ENCODE results near the gene YLPM1. TPM values are rescaled to one million over a fixed set of nuclear protein-coding genes. Genes with fewer than 3 reads are reported as not detected.
"Not testable (repeated sequence)": the region's sequence is repeated elsewhere in the genome, so short reads cannot be mapped to it uniquely, and the experiment has no call there.

Gene YLPM1, protein sequence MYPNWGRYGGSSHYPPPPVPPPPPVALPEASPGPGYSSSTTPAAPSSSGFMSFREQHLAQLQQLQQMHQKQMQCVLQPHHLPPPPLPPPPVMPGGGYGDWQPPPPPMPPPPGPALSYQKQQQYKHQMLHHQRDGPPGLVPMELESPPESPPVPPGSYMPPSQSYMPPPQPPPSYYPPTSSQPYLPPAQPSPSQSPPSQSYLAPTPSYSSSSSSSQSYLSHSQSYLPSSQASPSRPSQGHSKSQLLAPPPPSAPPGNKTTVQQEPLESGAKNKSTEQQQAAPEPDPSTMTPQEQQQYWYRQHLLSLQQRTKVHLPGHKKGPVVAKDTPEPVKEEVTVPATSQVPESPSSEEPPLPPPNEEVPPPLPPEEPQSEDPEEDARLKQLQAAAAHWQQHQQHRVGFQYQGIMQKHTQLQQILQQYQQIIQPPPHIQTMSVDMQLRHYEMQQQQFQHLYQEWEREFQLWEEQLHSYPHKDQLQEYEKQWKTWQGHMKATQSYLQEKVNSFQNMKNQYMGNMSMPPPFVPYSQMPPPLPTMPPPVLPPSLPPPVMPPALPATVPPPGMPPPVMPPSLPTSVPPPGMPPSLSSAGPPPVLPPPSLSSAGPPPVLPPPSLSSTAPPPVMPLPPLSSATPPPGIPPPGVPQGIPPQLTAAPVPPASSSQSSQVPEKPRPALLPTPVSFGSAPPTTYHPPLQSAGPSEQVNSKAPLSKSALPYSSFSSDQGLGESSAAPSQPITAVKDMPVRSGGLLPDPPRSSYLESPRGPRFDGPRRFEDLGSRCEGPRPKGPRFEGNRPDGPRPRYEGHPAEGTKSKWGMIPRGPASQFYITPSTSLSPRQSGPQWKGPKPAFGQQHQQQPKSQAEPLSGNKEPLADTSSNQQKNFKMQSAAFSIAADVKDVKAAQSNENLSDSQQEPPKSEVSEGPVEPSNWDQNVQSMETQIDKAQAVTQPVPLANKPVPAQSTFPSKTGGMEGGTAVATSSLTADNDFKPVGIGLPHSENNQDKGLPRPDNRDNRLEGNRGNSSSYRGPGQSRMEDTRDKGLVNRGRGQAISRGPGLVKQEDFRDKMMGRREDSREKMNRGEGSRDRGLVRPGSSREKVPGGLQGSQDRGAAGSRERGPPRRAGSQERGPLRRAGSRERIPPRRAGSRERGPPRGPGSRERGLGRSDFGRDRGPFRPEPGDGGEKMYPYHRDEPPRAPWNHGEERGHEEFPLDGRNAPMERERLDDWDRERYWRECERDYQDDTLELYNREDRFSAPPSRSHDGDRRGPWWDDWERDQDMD (N-terminal part only)
- 22.5 and 28.7 TPM in 2 replicates for total RNA-seq

DNA sequence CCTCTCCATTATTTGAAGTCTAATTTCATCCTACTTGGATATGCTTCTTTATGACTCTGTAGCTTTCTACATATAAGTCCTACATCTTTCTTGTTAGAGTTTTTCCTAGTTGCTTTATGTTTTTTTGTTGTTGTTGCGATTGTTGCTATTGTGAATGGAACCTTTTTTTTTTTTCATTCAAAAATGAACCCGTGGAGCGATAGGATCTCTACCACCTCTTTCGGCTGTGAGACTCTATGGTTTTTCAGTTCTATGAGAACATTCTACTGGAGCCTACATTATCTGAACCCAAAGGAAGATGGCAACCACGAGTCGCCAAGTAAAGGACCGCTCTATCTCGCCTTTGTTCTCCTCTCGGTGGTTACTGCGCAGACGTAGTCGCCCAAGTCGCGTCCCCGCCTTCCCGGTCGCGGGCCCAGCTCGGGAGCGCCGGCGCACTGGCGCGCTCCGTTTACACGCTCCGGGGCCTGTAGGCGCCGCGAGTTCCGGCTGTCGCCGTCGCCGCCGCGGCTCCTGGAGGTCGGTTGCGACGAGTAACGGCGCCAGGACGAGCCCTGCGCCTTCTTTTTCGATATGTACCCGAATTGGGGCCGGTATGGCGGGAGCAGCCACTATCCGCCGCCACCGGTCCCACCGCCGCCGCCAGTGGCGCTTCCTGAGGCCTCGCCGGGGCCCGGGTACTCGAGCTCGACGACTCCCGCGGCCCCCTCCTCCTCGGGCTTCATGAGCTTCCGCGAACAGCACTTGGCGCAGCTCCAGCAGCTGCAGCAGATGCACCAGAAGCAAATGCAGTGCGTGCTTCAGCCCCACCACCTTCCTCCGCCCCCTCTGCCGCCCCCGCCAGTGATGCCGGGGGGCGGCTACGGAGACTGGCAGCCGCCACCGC lies at the start of gene YLPM1:
TSS of gene YLPM1 (plus strand) at position 400 of the 886 bp plus-strand sequence. CDS start at position 574, 174 bp downstream.
- DNase-seq (ENCODE audit: low read depth, low spot score): peak; percentile 94

DNA sequence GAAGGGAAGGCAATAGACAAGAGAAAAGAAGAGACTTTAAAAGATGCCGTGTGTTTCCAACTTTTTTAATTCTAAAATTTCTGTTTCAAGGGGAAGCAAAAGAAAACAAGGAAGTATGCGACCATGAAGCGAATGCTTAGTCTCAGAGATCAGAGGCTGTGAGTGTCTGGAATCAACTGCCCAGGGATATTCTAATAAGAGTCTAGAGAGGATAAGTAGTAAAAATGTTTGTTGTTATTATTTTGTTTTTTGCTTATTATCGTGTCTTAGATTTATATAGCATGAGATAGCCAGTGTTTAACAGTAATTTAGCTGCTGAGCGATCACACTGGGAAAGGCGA lies 49.8 kb upstream of the YLPM1 start:
- DNase-seq (ENCODE audit: low read depth, low spot score): no peak

DNA sequence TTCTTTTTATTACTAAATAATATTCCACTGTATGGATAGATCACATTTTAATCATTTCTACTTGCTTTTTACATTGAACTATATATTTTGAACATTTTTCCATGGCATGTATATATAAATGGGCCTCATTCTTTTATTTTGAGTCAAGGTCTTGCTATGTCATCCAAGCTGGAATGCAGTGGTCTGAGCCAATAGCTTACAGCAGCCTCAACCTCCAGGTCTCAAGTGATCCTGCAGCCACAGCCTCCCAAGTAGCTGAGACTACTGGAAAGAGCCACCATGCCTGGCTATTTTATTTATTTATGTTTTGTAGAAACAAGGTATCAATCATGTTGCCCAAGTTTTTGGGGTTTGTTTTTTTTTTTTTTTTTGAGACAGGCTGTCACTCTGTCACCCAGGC lies 42.6 kb upstream of the YLPM1 start:
- no peak for DNase-seq (ENCODE audit: low read depth, low spot score)

DNA sequence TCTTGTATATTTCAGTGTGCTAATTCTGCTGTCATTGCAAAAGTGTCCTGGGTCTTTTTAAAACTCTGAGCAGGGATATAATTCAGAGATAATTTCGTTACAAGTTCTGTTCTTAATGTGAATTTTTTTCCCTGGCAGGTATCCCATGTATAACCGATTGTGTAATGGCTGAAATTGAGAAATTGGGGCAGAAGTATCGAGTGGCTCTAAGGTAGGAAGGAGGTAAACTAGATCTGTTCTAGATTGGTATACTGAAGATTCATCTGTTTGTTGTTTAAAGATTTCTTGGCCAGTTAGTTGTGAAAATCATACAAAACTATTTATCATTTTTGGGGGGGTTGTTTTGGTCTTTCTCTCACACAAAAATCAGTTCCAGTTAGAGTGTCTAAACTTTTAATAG lies 40.0 kb upstream of the YLPM1 start:
- DNase-seq (ENCODE audit: low read depth, low spot score): no peak

DNA sequence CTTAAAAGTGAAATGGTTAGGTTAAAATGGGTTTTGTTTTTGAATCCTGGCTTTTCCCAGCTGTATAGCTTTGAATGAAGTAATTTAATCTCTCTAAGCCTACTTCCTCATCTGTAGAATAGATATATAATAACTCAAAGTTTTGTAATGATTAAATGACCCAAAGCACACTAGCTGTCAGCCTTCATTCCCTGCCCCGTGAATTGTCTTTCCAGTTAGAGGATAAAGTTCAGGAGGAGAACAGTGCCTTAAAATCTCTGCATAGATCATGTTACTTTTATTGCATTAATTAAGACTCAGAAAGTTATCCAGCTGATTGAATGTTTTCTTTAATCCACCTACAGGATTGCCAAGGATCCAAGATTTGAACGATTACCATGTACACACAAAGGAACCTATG lies 30.7 kb upstream of the YLPM1 start:
- DNase-seq (ENCODE audit: low read depth, low spot score): no peak

DNA sequence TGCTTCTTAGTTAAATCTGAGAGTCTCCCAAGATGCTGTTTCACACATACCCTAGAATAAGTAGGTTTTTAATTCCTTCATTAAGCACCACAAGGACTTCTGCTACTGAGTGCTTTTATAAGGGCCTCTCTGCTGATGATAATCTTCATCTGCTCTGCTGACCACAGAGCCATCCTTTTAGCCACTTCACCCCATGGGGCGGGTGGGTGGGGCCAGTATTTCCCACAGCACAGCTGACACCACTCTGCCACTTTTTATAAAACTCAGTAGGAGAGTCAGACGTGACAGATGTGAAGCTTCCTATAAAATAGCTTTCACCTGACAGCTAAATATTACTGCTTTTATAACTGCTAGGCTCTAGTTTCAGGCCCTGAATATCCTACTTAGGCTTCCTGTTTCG lies 29.9 kb upstream of the YLPM1 start:
- DNase-seq (ENCODE audit: low read depth, low spot score): no peak

DNA sequence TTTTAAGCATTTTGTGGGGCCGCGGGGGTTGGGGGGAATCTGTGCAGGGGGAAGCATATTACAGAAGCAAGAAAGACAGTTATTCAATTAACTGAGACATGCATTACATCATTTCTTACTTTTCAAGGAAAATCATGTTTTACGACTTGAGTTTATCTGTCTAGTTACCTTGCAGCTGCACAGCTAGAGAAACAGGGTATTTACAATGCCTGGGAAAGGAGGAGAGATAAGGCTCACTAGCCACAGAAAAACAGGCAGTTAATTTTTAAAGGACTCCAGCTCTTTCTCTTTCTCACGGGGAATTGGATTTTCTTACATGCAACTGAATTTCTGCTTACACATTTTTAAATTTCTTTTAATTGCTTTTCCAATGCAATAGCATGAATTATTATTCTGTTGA lies 28.0 kb upstream of the YLPM1 start:
- DNase-seq (ENCODE audit: low read depth, low spot score): no peak

DNA sequence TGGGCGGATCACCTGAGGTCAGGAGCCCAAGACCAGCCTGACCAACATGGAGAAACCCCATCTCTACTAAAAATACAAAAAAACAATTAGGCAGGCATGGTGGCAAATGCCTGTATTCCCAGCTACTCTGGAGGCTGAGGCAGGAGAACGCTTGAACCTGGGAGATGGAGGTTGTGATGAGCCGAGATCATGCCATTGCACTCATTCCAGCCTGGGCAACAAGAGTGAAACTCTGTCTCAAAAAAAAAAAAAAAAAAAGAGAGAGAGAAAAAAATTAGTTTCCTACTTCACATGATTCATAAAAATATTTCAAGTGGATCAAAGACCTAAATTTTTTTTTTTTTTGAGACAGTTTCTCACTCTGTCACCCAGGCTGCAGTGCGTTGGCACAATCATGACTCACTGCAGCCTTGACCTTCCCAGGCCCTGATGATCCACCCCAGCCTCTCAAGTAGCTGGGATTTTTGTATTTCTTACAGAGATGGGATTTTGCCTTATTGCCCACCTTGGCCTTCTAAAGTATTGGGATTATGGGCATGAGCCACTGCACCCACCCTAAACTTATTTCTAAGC lies 25.3 kb upstream of the YLPM1 start:
- no peak for DNase-seq (ENCODE audit: low read depth, low spot score)

DNA sequence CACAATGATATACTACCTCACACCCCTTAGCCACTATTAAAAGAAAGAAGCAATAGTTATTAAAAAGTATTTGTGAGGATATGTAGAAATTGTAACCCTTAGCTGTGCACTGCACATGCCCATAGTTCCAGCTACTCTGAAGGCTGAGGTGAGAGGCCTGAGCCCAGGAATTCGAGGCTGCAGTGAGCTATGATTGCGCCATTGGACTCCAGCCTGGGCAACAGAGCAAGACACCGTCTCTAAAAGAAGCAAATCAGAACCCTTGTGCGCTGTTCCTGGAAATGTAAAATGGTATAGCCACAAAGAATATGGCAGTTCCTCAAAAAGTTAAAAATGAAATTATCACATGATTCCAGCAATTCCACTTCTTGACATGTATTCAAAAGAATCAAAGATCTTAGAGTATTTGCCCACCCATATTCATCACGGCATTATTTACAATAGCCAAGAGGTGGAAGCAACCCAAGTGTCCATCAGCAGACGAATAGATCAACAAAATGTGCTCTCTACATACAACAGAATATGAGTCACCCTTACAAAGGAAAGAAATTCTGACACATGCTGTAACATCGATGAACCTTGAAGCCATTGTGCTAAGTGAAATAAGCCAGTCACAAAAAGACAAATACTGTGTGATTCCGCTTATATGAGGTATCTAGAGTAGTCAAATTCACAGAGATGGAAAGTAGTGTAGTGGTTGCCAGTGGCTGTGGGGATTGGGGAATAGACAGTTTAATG lies 23.7 kb upstream of the YLPM1 start:
- DNase-seq (ENCODE audit: low read depth, low spot score): no peak

DNA sequence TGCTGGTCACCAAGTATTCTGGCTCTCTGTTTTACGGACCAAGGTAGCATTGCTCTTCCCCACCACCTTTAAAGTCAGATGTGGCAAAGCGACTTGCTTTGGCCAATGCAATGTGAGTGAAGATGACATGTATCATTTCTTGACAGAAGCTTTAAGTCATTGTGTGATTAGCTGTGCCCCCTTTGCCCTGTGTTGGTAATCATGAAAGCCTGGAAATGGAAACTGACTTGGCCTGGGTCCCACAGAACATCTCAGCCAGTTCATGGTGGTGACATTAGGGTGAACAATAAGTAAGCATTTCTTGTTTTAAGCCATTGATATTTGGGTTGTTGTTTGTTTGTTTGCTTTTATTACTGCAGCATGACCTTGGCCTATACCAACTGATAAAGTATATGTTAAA lies 15.9 kb upstream of the YLPM1 start:
- no peak for DNase-seq (ENCODE audit: low read depth, low spot score)

DNA sequence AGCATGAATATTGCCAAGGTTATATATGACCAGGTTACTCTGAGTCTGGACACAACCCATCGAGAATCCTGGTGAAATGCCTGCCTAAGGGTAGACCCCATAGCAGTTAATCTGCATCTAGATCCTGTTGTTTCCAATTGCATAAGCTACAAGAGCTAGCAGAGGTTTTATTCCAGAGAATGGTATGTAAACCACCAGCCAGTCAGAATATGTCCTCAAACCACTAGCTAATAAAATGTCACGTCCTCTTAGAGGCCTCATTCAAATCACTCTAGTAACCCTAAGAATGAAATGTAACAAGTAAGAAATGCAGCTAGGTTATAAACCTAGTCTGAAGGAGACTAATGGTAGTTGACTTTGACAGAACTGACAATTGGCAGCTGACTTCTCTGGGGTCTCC lies 9.0 kb upstream of the YLPM1 start:
- no peak for DNase-seq (ENCODE audit: low read depth, low spot score)

DNA sequence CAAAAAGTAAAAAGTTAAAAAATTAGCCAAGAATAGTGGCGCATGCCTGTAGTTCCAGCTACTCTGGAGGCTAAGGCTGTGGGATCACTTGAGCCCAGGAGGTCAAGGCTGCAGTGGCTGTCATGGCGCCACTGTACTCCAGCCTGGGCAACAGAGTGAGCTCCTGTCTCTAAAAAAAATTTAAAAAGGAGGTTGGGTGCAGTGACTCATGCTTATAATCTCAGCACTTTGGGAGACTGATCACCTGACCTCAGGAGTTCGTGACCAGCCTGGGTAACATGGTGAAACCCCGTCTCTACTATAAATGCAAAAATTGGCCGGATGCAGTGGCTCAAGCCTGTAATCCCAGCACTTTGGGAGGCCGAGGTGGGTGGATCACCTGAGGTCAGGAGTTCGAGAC lies 8.2 kb upstream of the YLPM1 start:
- no peak for DNase-seq (ENCODE audit: low read depth, low spot score)

DNA sequence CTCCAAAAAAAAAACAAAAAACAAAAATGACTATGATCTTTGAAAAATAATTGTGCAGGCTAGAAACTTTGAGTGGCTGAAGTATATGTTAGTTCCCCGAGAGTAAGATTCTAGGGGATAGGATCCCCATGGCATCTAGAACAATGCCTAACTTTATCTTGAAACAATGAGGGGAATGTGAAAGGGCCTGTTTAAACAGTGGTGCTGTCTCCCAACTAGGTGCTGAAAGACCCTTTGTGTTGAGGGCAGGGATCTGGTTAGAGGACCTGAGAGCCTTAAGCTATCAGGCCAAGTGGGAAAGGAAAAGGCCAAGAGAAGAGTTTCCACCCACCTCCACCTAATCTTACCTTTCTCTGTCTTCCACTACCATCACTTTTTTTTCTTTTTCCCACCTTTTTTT lies 6.8 kb upstream of the YLPM1 start:
- DNase-seq (ENCODE audit: low read depth, low spot score): no peak

DNA sequence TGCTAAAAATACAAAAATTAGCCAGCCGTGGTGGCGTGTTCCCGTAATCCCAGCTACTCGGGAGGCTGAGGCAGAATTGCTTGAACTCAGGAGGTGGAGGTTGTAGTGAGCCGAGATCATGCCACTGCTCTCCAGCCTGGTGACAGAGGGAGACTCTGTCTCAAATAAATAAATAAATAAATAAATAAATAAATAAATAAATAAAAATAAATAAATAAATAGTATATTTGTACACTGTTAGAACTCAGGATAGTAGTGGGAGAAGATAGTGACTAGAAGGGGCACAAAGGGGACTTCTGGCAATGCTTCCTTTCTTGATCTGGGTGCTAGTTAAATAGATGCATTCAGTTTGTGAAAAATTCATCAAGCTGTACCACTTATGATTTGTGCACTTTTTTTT lies 4.6 kb upstream of the YLPM1 start:
- not testable (repeated sequence) for DNase-seq (ENCODE audit: low read depth, low spot score)

DNA sequence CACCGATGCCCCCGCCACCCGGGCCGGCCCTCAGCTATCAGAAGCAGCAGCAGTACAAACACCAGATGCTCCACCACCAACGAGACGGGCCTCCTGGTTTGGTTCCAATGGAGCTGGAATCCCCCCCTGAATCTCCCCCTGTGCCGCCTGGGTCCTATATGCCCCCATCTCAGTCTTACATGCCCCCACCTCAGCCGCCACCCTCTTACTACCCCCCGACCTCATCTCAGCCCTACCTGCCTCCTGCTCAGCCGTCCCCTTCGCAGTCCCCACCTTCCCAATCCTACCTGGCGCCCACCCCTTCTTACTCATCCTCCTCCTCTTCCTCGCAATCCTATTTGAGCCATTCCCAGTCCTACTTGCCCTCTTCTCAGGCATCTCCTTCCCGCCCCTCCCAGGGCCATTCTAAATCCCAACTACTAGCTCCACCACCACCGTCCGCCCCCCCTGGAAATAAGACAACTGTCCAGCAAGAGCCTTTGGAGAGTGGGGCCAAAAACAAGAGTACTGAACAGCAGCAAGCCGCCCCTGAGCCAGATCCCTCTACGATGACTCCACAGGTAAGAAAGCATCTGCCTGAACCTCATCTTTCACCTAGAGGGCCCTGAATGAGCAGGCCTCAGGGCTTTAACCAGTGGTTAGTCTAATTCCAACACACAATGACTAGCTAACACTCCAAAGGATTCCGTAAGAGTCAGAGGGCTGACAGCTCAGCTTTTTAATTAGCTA lies 851 bp downstream of the YLPM1 start:
- DNase-seq (ENCODE audit: low read depth, low spot score): no peak

DNA sequence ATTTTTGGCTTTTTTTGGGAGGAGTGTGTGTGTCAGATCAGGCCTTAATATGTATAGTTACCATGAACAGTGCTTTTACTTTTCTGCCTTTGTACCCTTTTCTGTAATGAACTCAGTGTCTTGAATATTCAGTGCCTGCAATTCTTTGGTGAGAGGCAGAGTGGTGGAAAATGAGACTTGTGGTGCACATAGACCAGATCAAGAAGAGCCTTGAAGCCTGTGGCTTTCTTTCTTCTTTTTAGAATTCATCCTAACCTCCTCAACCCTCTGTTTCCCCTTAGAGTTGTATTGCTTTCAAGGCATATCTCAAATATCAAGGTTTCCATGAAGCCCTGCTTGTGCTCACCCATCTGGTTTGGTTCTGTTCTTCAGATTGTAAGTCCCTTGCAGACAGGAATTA lies 2.6 kb downstream of the YLPM1 start:
- no peak for DNase-seq (ENCODE audit: low read depth, low spot score)

DNA sequence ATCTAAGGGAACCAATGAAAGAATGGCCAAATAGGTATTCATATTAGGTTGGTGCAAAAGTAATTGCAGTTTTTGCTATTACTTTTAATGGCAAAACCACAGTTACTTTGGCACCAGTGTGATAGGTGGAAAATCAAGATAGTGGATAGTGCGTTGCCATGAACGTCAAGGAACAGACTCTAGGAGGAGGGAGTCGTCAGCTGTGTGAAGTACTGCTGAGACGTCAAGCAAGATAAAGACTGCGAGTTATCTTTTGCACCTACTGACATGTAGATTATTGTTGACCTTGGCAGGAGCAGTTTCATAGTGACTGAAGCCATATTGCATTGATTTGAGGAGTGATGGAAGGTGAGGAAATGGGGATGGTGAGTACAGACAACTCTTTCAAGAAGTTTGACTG lies 8.3 kb downstream of the YLPM1 start:
- DNase-seq (ENCODE audit: low read depth, low spot score): no peak

DNA sequence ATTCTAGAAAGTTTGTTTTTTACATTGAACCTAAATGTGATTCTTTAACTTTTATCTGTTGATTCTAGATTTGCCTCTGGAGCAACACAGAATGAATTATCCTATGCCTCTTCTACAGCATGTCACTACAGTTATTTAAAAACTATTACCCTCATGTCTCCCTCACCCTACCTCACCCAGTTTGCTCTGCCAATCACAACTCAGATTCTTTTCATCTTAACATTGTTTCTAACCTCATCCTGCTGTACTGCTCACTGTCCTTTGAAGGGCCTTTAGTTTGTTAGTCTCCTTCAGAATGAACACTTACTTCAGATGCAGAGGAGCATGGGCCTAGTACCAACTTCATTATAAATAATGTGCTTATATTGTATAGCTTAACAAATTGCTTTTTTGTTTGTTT lies 21.5 kb downstream of the YLPM1 start:
- DNase-seq (ENCODE audit: low read depth, low spot score): no peak

DNA sequence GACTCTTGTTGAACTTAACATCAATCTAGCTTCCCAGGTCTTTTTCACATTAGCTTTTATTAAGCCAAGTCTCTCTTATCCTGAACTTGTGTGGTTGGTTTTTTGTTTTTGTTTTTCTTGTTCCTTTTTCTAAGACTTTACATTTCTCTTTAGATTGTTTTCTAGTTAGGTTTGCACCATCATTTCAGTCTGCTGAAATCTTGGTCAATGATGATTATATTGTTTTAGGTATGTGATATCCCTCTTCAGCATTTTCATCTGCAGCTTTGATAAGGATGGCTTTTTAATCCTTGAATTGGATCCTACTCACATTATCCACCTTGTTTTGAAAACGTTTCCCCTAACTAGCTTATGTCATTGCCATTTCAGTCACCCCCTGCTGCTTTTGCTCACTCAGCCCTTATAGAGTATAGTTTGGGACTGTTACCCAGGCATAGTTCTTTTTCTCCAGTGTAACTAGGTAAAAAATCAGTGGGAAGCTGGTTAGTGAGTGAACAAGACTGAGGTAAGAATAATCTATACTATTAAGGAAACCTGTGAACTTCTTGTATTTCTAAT lies 22.0 kb downstream of the YLPM1 start:
- DNase-seq (ENCODE audit: low read depth, low spot score): no peak

All from pulmonary artery endothelial cell (primary cell).